PC-9 (cell line): ENCODE measurements around the gene PTPRD. TPM values are rescaled to one million over a fixed set of nuclear protein-coding genes. Genes with fewer than 3 reads are reported as not detected.

Source experiments
- BruUV-seq: library from RNA; stranded (reverse); fragments of 400-500 nt; replicated peaks from 2 replicates; lab custom pipeline; 2021; lab: Mats Ljungman, UMichigan
- CTCF ChIA-PET: fragments of 300-600 bp; sonication (Branson Sonifier 250); formaldehyde crosslinking; loops from one replicate; lab custom pipeline; 2022; ENCODE audit warnings: antibody characterized with exemption; lab: Charles Lee
- POLR2A ChIA-PET: fragments of 300-600 bp; sonication (Branson Sonifier 250); formaldehyde crosslinking; loops from one replicate; lab custom pipeline; 2022; ENCODE audit warnings: antibody characterized with exemption; ENCODE audit not compliant: unreplicated experiment; lab: Charles Lee
- DNase-seq, 2 experiments: peaks; one replicate each; pipeline versions ENCODE4 v3.0.0 to v3.0.0-alpha.2; 2015 to 2022; ENCODE audit warnings: mixed read lengths in 1 of 2
- H2AFZ ChIP-seq: fragments of 200-600 bp; sonication (generic); 2 replicates; pipeline ENCODE4 v1.8.1; 2017; ENCODE audit warnings: antibody characterized with exemption
- H3F3A ChIP-seq: fragments of 200-600 bp; sonication (generic); 2 replicates; pipeline ENCODE4 v1.8.1; 2017; ENCODE audit warnings: antibody characterized with exemption, mild to moderate bottlenecking, low read depth; ENCODE audit not compliant: insufficient read depth
- H3K27ac ChIP-seq: fragments of 200-600 bp; sonication (generic); 2 replicates; pipeline ENCODE4 v1.6.1; 2016; ENCODE audit warnings: mixed run types
- H3K27me3 ChIP-seq: fragments of 200-600 bp; sonication (generic); 2 replicates; pipeline ENCODE4 v1.6.1; 2016; ENCODE audit warnings: low read depth, mixed run types; ENCODE audit not compliant: insufficient read depth
- H3K36me3 ChIP-seq: fragments of 200-600 bp; sonication (generic); 2 replicates; pipeline ENCODE4 v1.6.1; 2016; ENCODE audit warnings: low read depth, mixed run types
- H3K4me1 ChIP-seq: fragments of 200-600 bp; sonication (generic); replicated peaks from 2 replicates; pipeline ENCODE4 v1.6.1; 2016; ENCODE audit warnings: mixed run types; ENCODE audit not compliant: insufficient read depth
- H3K4me2 ChIP-seq: fragments of 200-600 bp; sonication (generic); 2 replicates; pipeline ENCODE4 v1.6.1; 2017; ENCODE audit warnings: mixed run types
- H3K4me3 ChIP-seq: fragments of 200-600 bp; sonication (generic); 2 replicates; pipeline ENCODE4 v1.6.1; 2016; ENCODE audit warnings: mixed run types
- H3K79me2 ChIP-seq: fragments of 200-600 bp; sonication (generic); 2 replicates; pipeline ENCODE4 v1.6.1; 2017; ENCODE audit warnings: low read depth, mixed run types
- H3K9me2 ChIP-seq: fragments of 200-600 bp; sonication (generic); 2 replicates; pipeline ENCODE4 v1.8.1; 2017; ENCODE audit warnings: mild to moderate bottlenecking; ENCODE audit not compliant: insufficient read depth
- H3K9me3 ChIP-seq: fragments of 200-600 bp; sonication (generic); 2 replicates; pipeline ENCODE4 v1.8.1; 2016; ENCODE audit warnings: low read depth; ENCODE audit not compliant: insufficient read depth
- H4K20me1 ChIP-seq: fragments of 200-600 bp; sonication (generic); 2 replicates; pipeline ENCODE4 v1.8.1; 2017; ENCODE audit not compliant: insufficient read depth
- EZH2 ChIP-seq: fragments of 200-600 bp; sonication (generic); IDR thresholded peaks from 2 replicates; pipeline ENCODE4 v1.8.0; 2017; ENCODE audit warnings: antibody characterized with exemption, low read depth
- intact Hi-C: fragments of 100-400 bp; cut with micrococcal nuclease; formaldehyde crosslinking; loops from one replicate; pipeline ENCODE4 v1.10.0; 2022; ENCODE audit not compliant: unreplicated experiment
- total RNA-seq: library from RNA; stranded (reverse); gene quantifications from 2 replicates; pipeline ENCODE4 v1.2.3, GENCODE V29; 2021
- TF ChIP-seq, protein P1 (sequence below): fragments of 200-600 bp; sonication (generic); conservative IDR thresholded peaks from 2 replicates; pipeline ENCODE4 v1.6.1; 2017; ENCODE audit warnings: mixed run types, antibody characterized with exemption, mild to moderate bottlenecking, moderate library complexity

The PTPRD gene
- total RNA-seq, 1 experiment from 2014 or later: not detected

DNA sequence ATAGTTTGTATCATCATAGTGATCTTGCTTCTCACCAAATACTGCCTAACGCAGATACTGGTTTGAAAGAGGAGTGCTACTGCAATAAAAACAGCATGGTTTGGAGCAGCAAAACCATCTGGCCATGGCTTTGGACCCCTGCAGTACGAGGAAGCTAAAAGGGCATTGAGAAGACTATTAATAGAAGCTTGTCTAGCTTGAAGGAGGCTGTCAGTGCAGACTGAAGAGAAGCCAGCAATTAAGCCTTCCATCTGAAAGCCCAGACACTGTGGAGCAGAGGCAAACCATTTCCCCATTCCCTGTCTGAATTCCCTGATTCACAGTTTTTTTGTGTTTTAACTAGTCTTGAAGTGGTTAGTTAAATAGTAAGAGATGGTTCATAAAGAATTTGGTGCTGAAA is 281.6 kb downstream of the PTPRD start:
- H3K4me1 ChIP-seq: no peaks in the 10 kb centered on the region
- no peak overlapping the region for H3K27ac ChIP-seq
- ChIA-PET POLR2A (no interaction called here), CTCF (no interaction called here)
- H3K9me3 ChIP-seq: no peaks in the 10 kb centered on the region
- TF ChIP-seq, protein P1, sequence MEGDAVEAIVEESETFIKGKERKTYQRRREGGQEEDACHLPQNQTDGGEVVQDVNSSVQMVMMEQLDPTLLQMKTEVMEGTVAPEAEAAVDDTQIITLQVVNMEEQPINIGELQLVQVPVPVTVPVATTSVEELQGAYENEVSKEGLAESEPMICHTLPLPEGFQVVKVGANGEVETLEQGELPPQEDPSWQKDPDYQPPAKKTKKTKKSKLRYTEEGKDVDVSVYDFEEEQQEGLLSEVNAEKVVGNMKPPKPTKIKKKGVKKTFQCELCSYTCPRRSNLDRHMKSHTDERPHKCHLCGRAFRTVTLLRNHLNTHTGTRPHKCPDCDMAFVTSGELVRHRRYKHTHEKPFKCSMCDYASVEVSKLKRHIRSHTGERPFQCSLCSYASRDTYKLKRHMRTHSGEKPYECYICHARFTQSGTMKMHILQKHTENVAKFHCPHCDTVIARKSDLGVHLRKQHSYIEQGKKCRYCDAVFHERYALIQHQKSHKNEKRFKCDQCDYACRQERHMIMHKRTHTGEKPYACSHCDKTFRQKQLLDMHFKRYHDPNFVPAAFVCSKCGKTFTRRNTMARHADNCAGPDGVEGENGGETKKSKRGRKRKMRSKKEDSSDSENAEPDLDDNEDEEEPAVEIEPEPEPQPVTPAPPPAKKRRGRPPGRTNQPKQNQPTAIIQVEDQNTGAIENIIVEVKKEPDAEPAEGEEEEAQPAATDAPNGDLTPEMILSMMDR: no peak
- TF ChIP-seq EZH2: no peak
- intact Hi-C loops: no loop called here
- no peaks in the 10 kb centered on the region for H3K27me3 ChIP-seq
- no peaks in the 10 kb centered on the region for H3F3A ChIP-seq
- no peak overlapping the region for H2AFZ ChIP-seq
- no peak overlapping the region for H3K4me3 ChIP-seq
- no peaks in the 10 kb centered on the region for H3K9me2 ChIP-seq
- H3K4me2 ChIP-seq: no peak overlapping the region
- DNase-seq: no peak
- H4K20me1 ChIP-seq: no peaks in the 10 kb centered on the region
- H3K79me2 ChIP-seq: no peaks in the 10 kb centered on the region
- H3K36me3 ChIP-seq: no peaks in the 10 kb centered on the region
- BruUV-seq: no TSS peak

DNA sequence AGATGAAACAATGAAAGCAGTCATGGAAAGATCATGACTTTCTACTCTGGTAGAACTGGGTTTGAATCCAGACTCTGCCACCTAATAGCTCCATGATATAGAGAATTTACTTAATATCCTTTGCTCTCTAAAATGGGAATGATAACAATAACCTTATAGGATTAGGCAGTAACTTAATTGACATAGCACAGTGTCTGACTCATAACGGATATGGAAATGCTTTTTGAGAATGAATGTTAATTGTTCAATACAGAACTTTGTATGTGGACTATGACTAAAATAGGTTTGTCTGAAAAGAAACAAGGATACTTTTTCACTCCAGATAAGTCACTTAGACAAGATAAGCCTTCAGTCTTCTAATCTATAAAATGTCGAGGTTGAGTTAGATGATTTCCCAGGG is 330.7 kb downstream of the PTPRD start:
- TF ChIP-seq, protein P1: no peak
- TF ChIP-seq EZH2: no peak
- intact Hi-C loops: no loop called here

DNA sequence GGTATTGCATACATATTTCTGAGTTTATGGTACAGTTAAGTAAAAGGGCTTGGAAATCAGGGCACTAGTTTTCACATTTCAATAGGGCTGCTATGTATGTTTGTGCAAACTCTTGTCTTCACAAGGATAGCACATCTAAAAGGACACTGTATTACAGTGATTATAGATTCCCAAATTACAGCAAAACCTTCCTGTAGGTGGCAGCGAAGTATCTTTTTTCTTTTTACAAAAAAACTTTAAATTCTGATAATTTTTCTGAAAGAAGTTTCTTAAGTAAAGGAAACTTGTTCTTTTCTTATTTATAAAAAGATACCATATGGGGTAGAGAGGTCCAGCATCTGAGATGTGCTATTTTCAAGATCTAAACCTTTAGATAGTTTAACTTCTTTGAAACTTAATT is 337.8 kb downstream of the PTPRD start:
- no peak for DNase-seq
- Histone ChIP-seq H4K20me1 (no peaks in the 10 kb centered on the region), H3K27me3 (no peaks in the 10 kb centered on the region), H3K4me3 (no peak overlapping the region), H3K9me3 (no peaks in the 10 kb centered on the region), H2AFZ (no peak overlapping the region), H3K79me2 (no peaks in the 10 kb centered on the region), H3K27ac (no peak overlapping the region), H3K36me3 (no peaks in the 10 kb centered on the region), H3K4me2 (no peak overlapping the region), H3F3A (no peaks in the 10 kb centered on the region), H3K4me1 (no peaks in the 10 kb centered on the region), H3K9me2 (no peaks in the 10 kb centered on the region)
- POLR2A ChIA-PET: no interaction called here
- intact Hi-C loops: no loop called here
- no TSS peak for BruUV-seq
- CTCF ChIA-PET: no interaction called here
- TF ChIP-seq EZH2: no peak
- TF ChIP-seq, protein P1: no peak

More for the DNA sequence above, 330.7 kb downstream of the PTPRD start:
- H3F3A ChIP-seq: no peaks in the 10 kb centered on the region
- H4K20me1 ChIP-seq: no peaks in the 10 kb centered on the region
- H3K27me3 ChIP-seq: no peaks in the 10 kb centered on the region
- no peak overlapping the region for H3K4me2 ChIP-seq
- H3K4me1 ChIP-seq: no peaks in the 10 kb centered on the region
- no peak overlapping the region for H3K27ac ChIP-seq
- no peaks in the 10 kb centered on the region for H3K79me2 ChIP-seq
- H3K9me2 ChIP-seq: no peaks in the 10 kb centered on the region
- H3K36me3 ChIP-seq: no peaks in the 10 kb centered on the region
- POLR2A ChIA-PET: no interaction called here
- no peak overlapping the region for H2AFZ ChIP-seq
- no peak overlapping the region for H3K4me3 ChIP-seq
- no TSS peak for BruUV-seq
- DNase-seq: no peak
- CTCF ChIA-PET: no interaction called here
- no peaks in the 10 kb centered on the region for H3K9me3 ChIP-seq
